OCI-M2 (cell line): Measurements from ENCODE around the gene KIAA1958.

ENCODE experiments used
- DNase-seq: peaks from one replicate; lab custom pipeline; 2025; ENCODE audit not compliant: unreplicated experiment; lab: John Stamatoyannopoulos, UW

Gene KIAA1958

GRCh38 chr9:112530751-112531205 is 44.2 kb downstream of the KIAA1958 start:
- no peak for DNase-seq

GRCh38 chr9:112531666-112532282 is 45.1 kb downstream of the KIAA1958 start:
- DNase-seq, result no peak

- no peak for DNase-seq
These were observed 45.8 kb downstream of the KIAA1958 start for GRCh38 chr9:112532427-112532826.

- no peak for DNase-seq
These were observed 47.0 kb downstream of the KIAA1958 start for GRCh38 chr9:112533660-112534059.

GRCh38 chr9:112535301-112535700 is 48.7 kb downstream of the KIAA1958 start:
- DNase-seq, result no peak

GRCh38 chr9:112535811-112536210 is 49.2 kb downstream of the KIAA1958 start:
- no peak for DNase-seq

- no peak for DNase-seq
These were observed 50.9 kb downstream of the KIAA1958 start for GRCh38 chr9:112537561-112537960.

GRCh38 chr9:112540800-112541199 is 54.2 kb downstream of the KIAA1958 start:
- DNase-seq, result no peak

- DNase-seq, result no peak
These were observed 55.1 kb downstream of the KIAA1958 start for GRCh38 chr9:112541685-112542084.

- DNase-seq, result no peak
These were observed 56.1 kb downstream of the KIAA1958 start for GRCh38 chr9:112542593-112543292.

- DNase-seq, result no peak
These were observed 57.9 kb downstream of the KIAA1958 start for GRCh38 chr9:112544477-112544876.

- DNase-seq, result no peak
These were observed 58.6 kb downstream of the KIAA1958 start for GRCh38 chr9:112545237-112545636.

- DNase-seq, result no peak
These were observed 59.8 kb downstream of the KIAA1958 start for GRCh38 chr9:112546149-112547012.

GRCh38 chr9:112548051-112548440 is 61.4 kb downstream of the KIAA1958 start:
- DNase-seq, result no peak

GRCh38 chr9:112548836-112549595 is 62.4 kb downstream of the KIAA1958 start:
- no peak for DNase-seq

- DNase-seq, result no peak
These were observed 63.9 kb downstream of the KIAA1958 start for GRCh38 chr9:112550531-112550930.

- no peak for DNase-seq
These were observed 65.0 kb downstream of the KIAA1958 start for GRCh38 chr9:112551641-112552040.

- DNase-seq, result no peak
These were observed 65.8 kb downstream of the KIAA1958 start for GRCh38 chr9:112552229-112553056.

- DNase-seq, result no peak
These were observed 66.7 kb downstream of the KIAA1958 start for GRCh38 chr9:112553256-112553826.

- DNase-seq, result no peak
These were observed 67.9 kb downstream of the KIAA1958 start for GRCh38 chr9:112554516-112554915.
